Measurements from ENCODE around the gene SFSWAP. TPM values are rescaled to one million over a fixed set of nuclear protein-coding genes. Genes with fewer than 3 reads are reported as not detected.

SFSWAP gene
- total and polyA plus RNA-seq, 2 of the 8 experiments (the other 6 are each of a cell fraction or from before 2014, with no cell fraction given), result 36.5 to 49.5 TPM

GRCh38 chr12:131841547-131841946 is 130.7 kb downstream of the SFSWAP start:
- TF ChIP-seq EZH2 (IDR thresholded peaks at IDR 0.05; ENCODE audit: low read depth, low read length, severe bottlenecking) (no peak), TCF12 (IDR thresholded peaks at IDR 0.05; ENCODE audit: low read depth, low read length) (no peak), SIRT6 (IDR thresholded peaks at IDR 0.05; ENCODE audit: low read length) (no peak), KDM1A (IDR thresholded peaks at IDR 0.05; ENCODE audit: borderline replicate concordance, low read length) (no peak), PHF8 (conservative IDR thresholded peaks at IDR 0.05; ENCODE audit: low read depth, low read length) (no peak), TEAD4 (IDR thresholded peaks at IDR 0.05; ENCODE audit: low read depth, low read length) (no peak), BRCA1 (IDR thresholded peaks at IDR 0.05; ENCODE audit: low read depth, low read length) (no peak)
- TF ChIP-seq, protein P1, sequence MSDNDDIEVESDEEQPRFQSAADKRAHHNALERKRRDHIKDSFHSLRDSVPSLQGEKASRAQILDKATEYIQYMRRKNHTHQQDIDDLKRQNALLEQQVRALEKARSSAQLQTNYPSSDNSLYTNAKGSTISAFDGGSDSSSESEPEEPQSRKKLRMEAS (IDR thresholded peaks at IDR 0.05), result no peak
- TF ChIP-seq, protein P2, sequence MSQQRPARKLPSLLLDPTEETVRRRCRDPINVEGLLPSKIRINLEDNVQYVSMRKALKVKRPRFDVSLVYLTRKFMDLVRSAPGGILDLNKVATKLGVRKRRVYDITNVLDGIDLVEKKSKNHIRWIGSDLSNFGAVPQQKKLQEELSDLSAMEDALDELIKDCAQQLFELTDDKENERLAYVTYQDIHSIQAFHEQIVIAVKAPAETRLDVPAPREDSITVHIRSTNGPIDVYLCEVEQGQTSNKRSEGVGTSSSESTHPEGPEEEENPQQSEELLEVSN (IDR thresholded peaks at IDR 0.05), result no peak
- Histone ChIP-seq H3K9me3 (ENCODE audit: insufficient read depth in 2 of 2, low read depth in 1 of 2, low read length in 1 of 2) (no peaks in the 10 kb centered on the region), H3K23me2 (ENCODE audit: low read depth, low read length) (no peaks in the 10 kb centered on the region), H3K4me1 (replicated peaks in 1 of 4; ENCODE audit: control insufficient read depth in 3 of 4, insufficient read depth in 4 of 4, low read length in 3 of 4) (no peaks in the 10 kb centered on the region), H3K79me1 (ENCODE audit: low read depth, low read length) (no peaks in the 10 kb centered on the region), H3K23ac (ENCODE audit: insufficient read length) (no peak overlapping the region), H3K79me2 (ENCODE audit: control insufficient read depth in 1 of 2, insufficient read depth in 2 of 2, low read length in 2 of 2) (no peaks in the 10 kb centered on the region), H4K5ac (ENCODE audit: insufficient read length, low read depth, low read length) (no peak overlapping the region), H2BK5ac (ENCODE audit: low read depth, low read length) (no peak overlapping the region), H2AK5ac (ENCODE audit: low read depth, low read length) (no peak overlapping the region), H3K27me3 (replicated peaks in 1 of 4; ENCODE audit: control insufficient read depth in 3 of 4, extremely low read depth in 1 of 4, insufficient read depth in 3 of 4, low read length in 3 of 4) (no peaks in the 10 kb centered on the region), H2BK20ac (ENCODE audit: low read length) (no peak overlapping the region), H3K36me3 (ENCODE audit: control insufficient read depth in 2 of 4, insufficient read depth in 4 of 4, low read length in 3 of 4) (peaks cover 2 to 38% (median 10%) of the 10 kb centered on the region in 4 experiments; a peak in 6 of 8 replicates), H3K4ac (replicated peaks; ENCODE audit: insufficient read length, low read depth, low read length) (no peak overlapping the region), H3K4me3 (ENCODE audit: extremely low read depth in 1 of 4, insufficient read depth in 2 of 4, low read depth in 3 of 4, low read length in 4 of 4) (no peak overlapping the region), H3K56ac (replicated peaks; ENCODE audit: insufficient read length, low read depth, low read length) (no peak overlapping the region), H2BK15ac (ENCODE audit: low read length) (no peak overlapping the region), H2BK12ac (ENCODE audit: low read depth, low read length) (no peak overlapping the region), H3K18ac (ENCODE audit: extremely low read depth, low read length) (no peak overlapping the region), H4K91ac (replicated peaks; ENCODE audit: insufficient read length, low read length) (no peak overlapping the region), H2BK120ac (replicated peaks; ENCODE audit: low read depth, low read length) (no peak overlapping the region), H3K4me2 (ENCODE audit: insufficient read depth in 1 of 2, low read depth in 2 of 2, low read length in 2 of 2) (no peak overlapping the region), H3K14ac (ENCODE audit: insufficient read length) (no peak overlapping the region), H2AFZ (ENCODE audit: low read length) (no peak overlapping the region), H4K8ac (ENCODE audit: extremely low read depth, insufficient read depth, low read length) (no peak overlapping the region), H3K9ac (replicated peaks in 1 of 4; ENCODE audit: extremely low read depth in 1 of 4, low read depth in 3 of 4, low read length in 3 of 4) (no peak overlapping the region), H4K20me1 (replicated peaks in 1 of 2; ENCODE audit: control insufficient read depth in 1 of 2, insufficient read depth in 2 of 2, low read length in 2 of 2) (peaks cover 0 to 12% of the 10 kb centered on the region in 2 experiments), H3K27ac (ENCODE audit: low read depth, low read length) (no peak overlapping the region)
- CTCF ChIA-PET (ENCODE audit: partially characterized antibody), result no interaction called here
- POLR2A ChIA-PET (ENCODE audit: partially characterized antibody), result interaction anchor here (0.6 kb wide), 2 partner anchors 59 to 70 kb away, joined by 3 to 4 read pairs; no protein-coding TSS in a partner anchor
- DNase-seq (ENCODE audit: low read depth in 1 of 2, low spot score in 2 of 2), result no peak
- FAIRE-seq, result no peak
- 96% methylated on average over 20 of the region's 22 CpGs; no CpG with 5 or more reads in 1 of the 2 experiments for WGBS, 2 experiments (ENCODE audit: extremely low coverage in 1 of 2, insufficient coverage in 1 of 2, insufficient read length in 1 of 2, insufficient replicate concordance in 2 of 2, low coverage in 1 of 2, low lambda C conversion rate in 2 of 2, missing lambda C conversion rate in 1 of 2)
